ENCODE data around the gene KLF11.

DNA sequence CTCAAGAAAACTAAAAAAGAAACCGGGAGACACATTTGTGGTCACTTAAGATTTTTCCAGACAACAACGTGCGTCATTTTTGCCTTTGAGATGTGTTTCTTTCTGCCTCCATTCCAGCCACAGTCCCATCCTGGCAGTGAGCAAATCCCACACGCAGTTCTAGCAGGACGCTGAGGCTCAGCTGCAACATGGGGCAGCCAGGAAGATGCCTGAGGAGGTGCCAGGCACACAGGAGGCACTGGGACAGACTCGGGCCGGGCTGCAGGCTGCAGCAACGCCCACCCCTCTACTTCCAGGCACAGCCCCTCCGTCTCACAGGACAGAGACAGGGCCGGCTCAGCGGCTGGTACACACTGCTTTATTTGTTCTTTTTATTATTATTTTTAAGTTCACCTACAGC, 13.1 kb downstream of the KLF11 start:
- no peak for TF ChIP-seq CTCF (IDR thresholded peaks at IDR 0.05; ENCODE audit: insufficient read depth, low read length)
- TF ChIP-seq REST (IDR thresholded peaks at IDR 0.05; ENCODE audit: insufficient replicate concordance, low read depth), result no peak
- TF ChIP-seq POLR2AphosphoS5 (IDR thresholded peaks at IDR 0.05; ENCODE audit: low read depth), result no peak
- no peak for TF ChIP-seq SPI1 (IDR thresholded peaks at IDR 0.05; ENCODE audit: borderline replicate concordance, low read depth)
